ENCODE data around the gene USP17L30.
"Not testable (repeated sequence)": the region's sequence is repeated elsewhere in the genome, so short reads cannot be mapped to it uniquely, and the experiment has no call there.

DNA sequence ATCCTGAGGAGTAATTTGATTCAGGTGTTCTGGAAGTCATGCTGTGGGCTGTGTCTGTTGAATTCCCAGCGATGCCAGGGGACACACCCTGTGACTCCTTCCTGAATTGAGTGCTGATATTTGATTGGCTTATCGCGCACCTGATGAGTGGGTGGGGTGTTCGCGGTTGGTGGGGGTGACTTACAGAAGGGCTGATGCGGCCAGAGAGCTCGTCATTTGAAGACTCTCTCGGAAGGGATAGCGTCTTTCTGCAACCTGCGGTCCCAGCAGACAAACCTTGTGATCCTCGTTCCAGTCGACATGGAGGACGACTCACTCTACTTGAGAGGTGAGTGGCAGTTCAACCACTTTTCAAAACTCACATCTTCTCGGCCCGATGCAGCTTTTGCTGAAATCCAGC, at the start of gene USP17L30:
- TF ChIP-seq POU2F2, POLR2A (IDR thresholded peaks at IDR 0.05; ENCODE audit: low read depth, low read length): not testable (repeated sequence)
